NCI-H2029 (cell line): Measurements from ENCODE around the gene HMGN3.

Experiments
- DNase-seq: peaks from one replicate; lab custom pipeline; 2025; lab: John Stamatoyannopoulos, UW

The HMGN3 gene

GRCh38 chr6:79184641-79185040 lies 49.8 kb downstream of the HMGN3 start:
- no peak for DNase-seq

- no peak for DNase-seq
Observed at GRCh38 chr6:79184086-79184485, 50.4 kb downstream of the HMGN3 start.

GRCh38 chr6:79180052-79180451 lies 54.4 kb downstream of the HMGN3 start:
- DNase-seq, result no peak

GRCh38 chr6:79173378-79173777 lies 61.1 kb downstream of the HMGN3 start:
- DNase-seq, result no peak

- peak; percentile 42 for DNase-seq
Observed at GRCh38 chr6:79170959-79171358, 63.5 kb downstream of the HMGN3 start.

- no peak for DNase-seq
Observed at GRCh38 chr6:79170431-79170830, 64.1 kb downstream of the HMGN3 start.

- DNase-seq, result no peak
Observed at GRCh38 chr6:79168695-79168980, 65.8 kb downstream of the HMGN3 start.

- DNase-seq, result no peak
Observed at GRCh38 chr6:79167931-79168694, 66.4 kb downstream of the HMGN3 start.

- DNase-seq, result no peak
Observed at GRCh38 chr6:79159846-79160245, 74.6 kb downstream of the HMGN3 start.

- no peak for DNase-seq
Observed at GRCh38 chr6:79158856-79159516, 75.5 kb downstream of the HMGN3 start.

GRCh38 chr6:79157961-79158644 lies 76.4 kb downstream of the HMGN3 start:
- DNase-seq, result no peak

- no peak for DNase-seq
Observed at GRCh38 chr6:79152269-79152737, 82.2 kb downstream of the HMGN3 start.
